ENCODE data around the gene ZNRF1. TPM values are rescaled to one million over a fixed set of nuclear protein-coding genes. Genes with fewer than 3 reads are reported as not detected.

Gene ZNRF1
- total and polyA plus RNA-seq, 4 donors: 4.6 to 26.3 (median 14.1) TPM

- Histone ChIP-seq H3K4me3 (ENCODE audit: low read length in 2 of 2) (no peak overlapping the region), H3K4me1 (ENCODE audit: control insufficient read depth in 1 of 2, insufficient read depth in 2 of 2, low read length in 2 of 2) (no peaks in the 10 kb centered on the region), H3K9me3 (ENCODE audit: control insufficient read depth, low read length) (no peaks in the 10 kb centered on the region), H3K27ac (ENCODE audit: low read depth in 1 of 2, low read length in 2 of 2) (no peak overlapping the region), H3K36me3 (ENCODE audit: control insufficient read depth in 1 of 2, insufficient read depth in 2 of 2, low read length in 1 of 2) (no peaks in the 10 kb centered on the region), H3K27me3 (ENCODE audit: control insufficient read depth in 1 of 2, insufficient read depth in 2 of 2, low read length in 1 of 2) (no peaks in the 10 kb centered on the region)
- 96 to 100% methylated on average over 1 of the region's 1 CpG for WGBS, 2 donors
- ATAC-seq (ENCODE audit: low FRiP score) (no peak), DNase-seq (no peak)
- intact Hi-C loops (cut with DNase I): loop anchor here in 1 of 2 donors (5.0 kb wide), 1 partner anchor 51 kb away; no protein-coding TSS in a partner anchor
Observed at GRCh38 chr16:74995986-74996385, 2.8 kb upstream of the ZNRF1 start.

DNA sequence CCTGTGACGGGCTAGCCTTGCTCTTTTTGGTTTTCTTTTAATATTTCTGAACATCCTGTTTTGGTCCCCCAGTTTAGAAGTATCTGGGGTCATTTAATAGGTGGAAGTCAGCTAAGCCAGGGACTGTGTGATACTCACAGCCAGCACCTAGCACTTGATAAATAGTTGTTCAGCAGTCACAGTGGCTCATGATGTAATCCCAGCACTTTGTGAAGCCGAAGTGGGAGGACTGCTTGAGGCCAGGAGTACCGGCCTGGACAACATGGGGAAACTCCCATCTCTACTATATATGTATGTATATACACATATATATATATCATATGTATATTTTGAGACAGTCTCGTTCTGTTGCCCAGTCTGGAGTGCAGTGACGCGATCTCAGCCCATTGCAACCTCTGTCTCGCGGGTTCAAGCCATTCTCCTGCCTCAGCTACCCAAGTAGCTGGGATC, 1.8 kb upstream of the ZNRF1 start:
- Histone ChIP-seq H3K4me1 (ENCODE audit: control insufficient read depth in 1 of 2, insufficient read depth in 2 of 2, low read length in 2 of 2) (no peaks in the 10 kb centered on the region), H3K27ac (ENCODE audit: low read depth in 1 of 2, low read length in 2 of 2) (no peak overlapping the region), H3K27me3 (ENCODE audit: control insufficient read depth in 1 of 2, insufficient read depth in 2 of 2, low read length in 1 of 2) (no peaks in the 10 kb centered on the region), H3K4me3 (ENCODE audit: low read length in 2 of 2) (no peak overlapping the region), H3K9me3 (ENCODE audit: control insufficient read depth, low read length) (no peaks in the 10 kb centered on the region), H3K36me3 (ENCODE audit: control insufficient read depth in 1 of 2, insufficient read depth in 2 of 2, low read length in 1 of 2) (no peaks in the 10 kb centered on the region)
- WGBS, 2 donors: 74 to 76% methylated on average over 8 of the region's 8 CpGs
- ATAC-seq (ENCODE audit: low FRiP score) (no peak), DNase-seq (no peak)
- intact Hi-C loops (cut with DNase I): loop anchor here in 1 of 2 donors (5.0 kb wide), 1 partner anchor 50 kb away; no protein-coding TSS in a partner anchor

- peak; percentile 47 for ATAC-seq (ENCODE audit: low FRiP score)
- DNase-seq: peak; percentile 54 to 84
- Histone ChIP-seq H3K4me3 (ENCODE audit: low read length in 2 of 2) (peak overlapping the region; percentile 78 to 95), H3K4me1 (ENCODE audit: control insufficient read depth in 1 of 2, insufficient read depth in 2 of 2, low read length in 2 of 2) (no peaks in the 10 kb centered on the region), H3K27ac (ENCODE audit: low read depth in 1 of 2, low read length in 2 of 2) (peak overlapping the region in 1 of 2 donors; percentile 12), H3K9me3 (ENCODE audit: control insufficient read depth, low read length) (no peaks in the 10 kb centered on the region), H3K36me3 (ENCODE audit: control insufficient read depth in 1 of 2, insufficient read depth in 2 of 2, low read length in 1 of 2) (no peaks in the 10 kb centered on the region), H3K27me3 (ENCODE audit: control insufficient read depth in 1 of 2, insufficient read depth in 2 of 2, low read length in 1 of 2) (no peaks in the 10 kb centered on the region)
- WGBS, 2 donors: 1% methylated on average over 18 to 44 of the region's 44 CpGs
- intact Hi-C loops (cut with DNase I): loop anchor here in 1 of 2 donors (5.0 kb wide), 1 partner anchor 48 kb away; no protein-coding TSS in a partner anchor
Observed at GRCh38 chr16:74999219-74999608, 390 bp downstream of the ZNRF1 start.

- intact Hi-C loops (cut with DNase I): loop anchor here in 1 of 2 donors (5.0 kb wide), 1 partner anchor 47 kb away; no protein-coding TSS in a partner anchor
- H3K27me3 ChIP-seq (ENCODE audit: control insufficient read depth in 1 of 2, insufficient read depth in 2 of 2, low read length in 1 of 2): no peaks in the 10 kb centered on the region
- H3K36me3 ChIP-seq (ENCODE audit: control insufficient read depth in 1 of 2, insufficient read depth in 2 of 2, low read length in 1 of 2): no peaks in the 10 kb centered on the region
- DNase-seq: peak; percentile 70 to 81
- peak overlapping the region; percentile 78 to 95 for H3K4me3 ChIP-seq (ENCODE audit: low read length in 2 of 2)
- 1% methylated on average over 67 to 71 of the region's 71 CpGs for WGBS, 2 donors
- H3K9me3 ChIP-seq (ENCODE audit: control insufficient read depth, low read length): no peaks in the 10 kb centered on the region
- H3K4me1 ChIP-seq (ENCODE audit: control insufficient read depth in 1 of 2, insufficient read depth in 2 of 2, low read length in 2 of 2): no peaks in the 10 kb centered on the region
- peak; percentile 37 for ATAC-seq (ENCODE audit: low FRiP score)
- H3K27ac ChIP-seq (ENCODE audit: low read depth in 1 of 2, low read length in 2 of 2): no peak overlapping the region
Observed at GRCh38 chr16:74999609-75000480, 1.0 kb downstream of the ZNRF1 start.

- DNase-seq: no peak
- H3K27me3 ChIP-seq (ENCODE audit: control insufficient read depth in 1 of 2, insufficient read depth in 2 of 2, low read length in 1 of 2): no peaks in the 10 kb centered on the region
- H3K27ac ChIP-seq (ENCODE audit: low read depth in 1 of 2, low read length in 2 of 2): peak overlapping the region; percentile 19 to 42
- peak overlapping the region; percentile 78 to 95 for H3K4me3 ChIP-seq (ENCODE audit: low read length in 2 of 2)
- peak; percentile 5 for ATAC-seq (ENCODE audit: low FRiP score)
- intact Hi-C loops (cut with DNase I): no loop called here
- H3K4me1 ChIP-seq (ENCODE audit: control insufficient read depth in 1 of 2, insufficient read depth in 2 of 2, low read length in 2 of 2): no peaks in the 10 kb centered on the region
- no peaks in the 10 kb centered on the region for H3K9me3 ChIP-seq (ENCODE audit: control insufficient read depth, low read length)
- 5 to 9% methylated on average over 15 of the region's 15 CpGs for WGBS, 2 donors
- H3K36me3 ChIP-seq (ENCODE audit: control insufficient read depth in 1 of 2, insufficient read depth in 2 of 2, low read length in 1 of 2): no peaks in the 10 kb centered on the region
Observed at GRCh38 chr16:75000481-75001081, 1.8 kb downstream of the ZNRF1 start.

DNA sequence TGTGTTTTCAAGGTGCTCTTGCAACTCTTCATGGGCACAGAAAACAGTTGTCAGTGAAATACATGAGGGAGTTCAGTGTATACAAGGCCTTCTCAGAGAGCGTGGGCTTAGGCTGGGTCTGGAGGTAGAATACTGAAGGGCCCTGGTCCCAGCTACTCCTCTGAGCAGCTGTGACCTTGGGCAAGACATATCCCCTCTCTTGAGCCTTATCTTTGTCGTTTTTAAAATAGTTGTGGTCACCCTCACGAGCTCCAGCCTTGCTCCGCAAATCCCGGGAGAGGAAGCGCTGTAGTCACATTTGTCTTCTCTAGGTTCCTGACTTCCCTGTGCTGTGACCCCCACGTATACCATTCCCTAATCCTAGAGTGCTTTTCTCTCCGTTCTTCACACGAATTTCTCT, 3.6 kb downstream of the ZNRF1 start:
- DNase-seq (no peak), ATAC-seq (ENCODE audit: low FRiP score) (no peak)
- Histone ChIP-seq H3K9me3 (ENCODE audit: control insufficient read depth, low read length) (no peaks in the 10 kb centered on the region), H3K36me3 (ENCODE audit: control insufficient read depth in 1 of 2, insufficient read depth in 2 of 2, low read length in 1 of 2) (no peaks in the 10 kb centered on the region), H3K4me1 (ENCODE audit: control insufficient read depth in 1 of 2, insufficient read depth in 2 of 2, low read length in 2 of 2) (no peaks in the 10 kb centered on the region), H3K4me3 (ENCODE audit: low read length in 2 of 2) (no peak overlapping the region), H3K27me3 (ENCODE audit: control insufficient read depth in 1 of 2, insufficient read depth in 2 of 2, low read length in 1 of 2) (no peaks in the 10 kb centered on the region), H3K27ac (ENCODE audit: low read depth in 1 of 2, low read length in 2 of 2) (no peak overlapping the region)
- WGBS, 2 donors: 76 to 80% methylated on average over 9 of the region's 9 CpGs
- intact Hi-C loops (cut with DNase I): no loop called here

- ATAC-seq (ENCODE audit: low FRiP score) (no peak), DNase-seq (no peak)
- no peak overlapping the region for H3K4me3 ChIP-seq (ENCODE audit: low read length in 2 of 2)
- no peaks in the 10 kb centered on the region for H3K4me1 ChIP-seq (ENCODE audit: control insufficient read depth in 1 of 2, insufficient read depth in 2 of 2, low read length in 2 of 2)
- H3K9me3 ChIP-seq (ENCODE audit: control insufficient read depth, low read length): no peaks in the 10 kb centered on the region
- intact Hi-C loops (cut with DNase I): no loop called here
- 87 to 89% methylated on average over 5 of the region's 5 CpGs for WGBS, 2 donors
- no peak overlapping the region for H3K27ac ChIP-seq (ENCODE audit: low read depth in 1 of 2, low read length in 2 of 2)
- H3K36me3 ChIP-seq (ENCODE audit: control insufficient read depth in 1 of 2, insufficient read depth in 2 of 2, low read length in 1 of 2): no peaks in the 10 kb centered on the region
- no peaks in the 10 kb centered on the region for H3K27me3 ChIP-seq (ENCODE audit: control insufficient read depth in 1 of 2, insufficient read depth in 2 of 2, low read length in 1 of 2)
Observed at GRCh38 chr16:75003931-75004330, 5.1 kb downstream of the ZNRF1 start.

DNA sequence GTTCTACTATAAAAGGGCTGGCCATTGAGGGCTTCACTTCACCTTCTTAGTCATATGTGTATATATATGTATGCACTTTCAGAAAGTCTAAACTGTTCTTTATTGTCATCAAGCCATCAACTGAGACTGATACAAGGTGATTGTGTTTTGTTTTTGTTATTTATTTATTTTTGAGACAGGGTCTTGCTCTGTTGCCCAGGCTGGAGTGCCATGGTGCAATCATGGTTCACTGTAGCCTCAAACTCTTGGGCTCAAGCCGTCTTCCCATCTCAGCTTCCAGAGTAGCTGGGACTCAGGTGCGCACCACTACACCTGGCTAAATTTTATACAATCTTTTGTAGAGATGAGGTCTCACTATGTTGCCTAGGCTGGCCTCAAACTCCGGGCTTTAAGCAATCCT, 5.6 kb downstream of the ZNRF1 start:
- intact Hi-C loops (cut with DNase I): no loop called here
- DNase-seq: no peak
- Histone ChIP-seq H3K9me3 (ENCODE audit: control insufficient read depth, low read length) (no peaks in the 10 kb centered on the region), H3K4me1 (ENCODE audit: control insufficient read depth in 1 of 2, insufficient read depth in 2 of 2, low read length in 2 of 2) (no peaks in the 10 kb centered on the region), H3K27me3 (ENCODE audit: control insufficient read depth in 1 of 2, insufficient read depth in 2 of 2, low read length in 1 of 2) (no peaks in the 10 kb centered on the region), H3K36me3 (ENCODE audit: control insufficient read depth in 1 of 2, insufficient read depth in 2 of 2, low read length in 1 of 2) (no peaks in the 10 kb centered on the region), H3K4me3 (ENCODE audit: low read length in 2 of 2) (no peak overlapping the region), H3K27ac (ENCODE audit: low read depth in 1 of 2, low read length in 2 of 2) (no peak overlapping the region)
- no peak for ATAC-seq (ENCODE audit: low FRiP score)
- 96 to 100% methylated on average over 3 of the region's 3 CpGs for WGBS, 2 donors

All from aorta (tissue), 5 donors.